ENCODE results near the gene MMP24OS.
A peak's percentile ranks its signal among the peaks of the same experiment; 100 is the strongest.

MMP24OS gene

DNA sequence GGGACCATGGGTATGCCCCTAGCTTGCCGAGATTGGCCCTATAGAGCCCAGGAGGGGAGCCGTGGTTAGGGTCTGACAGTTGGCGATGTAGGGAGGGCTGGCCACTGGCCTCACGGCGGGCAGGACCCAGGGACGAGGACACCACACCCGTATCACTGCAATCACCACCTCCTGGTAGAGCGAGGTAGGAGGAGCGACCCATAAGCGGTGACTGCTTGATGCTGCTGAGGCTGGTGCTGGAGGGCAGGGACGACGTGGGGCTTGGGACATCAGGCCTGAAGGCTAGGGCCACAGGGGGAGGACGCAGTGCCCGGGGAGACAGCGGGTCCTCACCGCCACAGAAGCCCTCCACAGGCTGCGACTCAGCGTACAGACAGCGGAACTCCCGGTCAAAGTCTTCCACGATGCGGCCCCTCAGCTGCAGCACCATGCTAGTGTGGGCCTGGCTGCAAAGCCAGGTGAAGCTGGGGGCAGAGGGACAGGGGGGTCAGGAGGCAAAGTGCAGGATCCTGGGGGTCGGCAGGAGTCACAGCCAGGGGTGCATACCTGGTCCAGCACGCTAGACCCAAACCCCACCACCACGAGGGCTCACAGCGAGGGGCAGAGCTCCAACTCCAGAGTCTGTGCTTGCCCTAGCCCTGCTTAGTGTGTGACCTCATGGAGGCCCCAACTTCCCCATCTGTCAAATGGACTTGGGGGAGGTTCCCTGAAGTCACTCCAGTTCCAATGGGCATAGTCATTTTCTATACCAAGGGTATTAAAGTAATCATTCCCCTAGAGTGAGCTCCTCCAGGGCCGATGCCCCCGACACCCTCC lies 9.8 kb upstream of the MMP24OS start:
- no peak overlapping the region for H3K9ac ChIP-seq (ENCODE audit: low read length)
- peaks cover 15% of the 10 kb centered on the region for H3K4me1 ChIP-seq (ENCODE audit: control insufficient read depth, insufficient read depth, low read length)
- H3K27me3 ChIP-seq (replicated peaks; ENCODE audit: control insufficient read depth, insufficient read depth, low read length), result peaks cover 13% of the 10 kb centered on the region
- no peak for DNase-seq (ENCODE audit: low read depth)
- no peak overlapping the region for H3K4me3 ChIP-seq (ENCODE audit: low read length)
- no peaks in the 10 kb centered on the region for H3K36me3 ChIP-seq (ENCODE audit: control insufficient read depth, insufficient read depth, low read length, severe bottlenecking)
- H3K9me3 ChIP-seq (ENCODE audit: control insufficient read depth, low read length), result no peaks in the 10 kb centered on the region

DNA sequence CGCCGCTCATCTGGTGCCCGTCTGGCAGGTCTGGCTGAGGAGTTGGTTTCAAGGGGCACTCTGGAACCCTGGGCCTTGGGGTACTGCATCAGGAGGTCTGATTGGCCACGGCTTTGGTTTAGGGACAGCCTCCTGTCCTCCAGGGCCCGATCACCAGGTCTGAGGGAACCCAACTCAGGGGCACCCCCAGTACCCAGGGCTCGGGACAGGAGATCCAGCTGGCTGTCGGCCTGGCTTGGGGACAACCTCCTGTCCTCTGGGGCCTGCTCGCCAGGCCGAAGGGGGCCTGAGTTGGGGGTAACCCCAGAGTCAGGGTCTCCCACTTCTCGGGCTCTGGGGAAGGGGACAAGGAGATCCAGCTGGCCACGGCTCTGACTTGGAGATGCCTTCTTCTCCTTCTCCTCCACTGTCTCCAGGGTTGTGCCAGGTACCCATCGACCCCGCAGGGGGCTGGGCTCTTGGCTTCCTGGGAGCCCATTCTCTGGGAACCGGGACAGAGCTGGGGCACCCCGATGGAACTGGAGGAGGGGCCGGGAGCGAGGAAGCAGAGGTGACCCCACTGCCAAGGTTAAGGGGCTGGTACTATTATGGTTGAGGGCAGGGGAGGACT lies 9.1 kb upstream of the MMP24OS start:
- Histone ChIP-seq H3K36me3 (ENCODE audit: control insufficient read depth, insufficient read depth, low read length, severe bottlenecking) (no peaks in the 10 kb centered on the region), H3K9ac (ENCODE audit: low read length) (no peak overlapping the region), H3K9me3 (ENCODE audit: control insufficient read depth, low read length) (no peaks in the 10 kb centered on the region), H3K27me3 (replicated peaks; ENCODE audit: control insufficient read depth, insufficient read depth, low read length) (peaks cover 10% of the 10 kb centered on the region), H3K4me1 (ENCODE audit: control insufficient read depth, insufficient read depth, low read length) (peaks cover 15% of the 10 kb centered on the region), H3K4me3 (ENCODE audit: low read length) (no peak overlapping the region)
- no peak for DNase-seq (ENCODE audit: low read depth)

DNA sequence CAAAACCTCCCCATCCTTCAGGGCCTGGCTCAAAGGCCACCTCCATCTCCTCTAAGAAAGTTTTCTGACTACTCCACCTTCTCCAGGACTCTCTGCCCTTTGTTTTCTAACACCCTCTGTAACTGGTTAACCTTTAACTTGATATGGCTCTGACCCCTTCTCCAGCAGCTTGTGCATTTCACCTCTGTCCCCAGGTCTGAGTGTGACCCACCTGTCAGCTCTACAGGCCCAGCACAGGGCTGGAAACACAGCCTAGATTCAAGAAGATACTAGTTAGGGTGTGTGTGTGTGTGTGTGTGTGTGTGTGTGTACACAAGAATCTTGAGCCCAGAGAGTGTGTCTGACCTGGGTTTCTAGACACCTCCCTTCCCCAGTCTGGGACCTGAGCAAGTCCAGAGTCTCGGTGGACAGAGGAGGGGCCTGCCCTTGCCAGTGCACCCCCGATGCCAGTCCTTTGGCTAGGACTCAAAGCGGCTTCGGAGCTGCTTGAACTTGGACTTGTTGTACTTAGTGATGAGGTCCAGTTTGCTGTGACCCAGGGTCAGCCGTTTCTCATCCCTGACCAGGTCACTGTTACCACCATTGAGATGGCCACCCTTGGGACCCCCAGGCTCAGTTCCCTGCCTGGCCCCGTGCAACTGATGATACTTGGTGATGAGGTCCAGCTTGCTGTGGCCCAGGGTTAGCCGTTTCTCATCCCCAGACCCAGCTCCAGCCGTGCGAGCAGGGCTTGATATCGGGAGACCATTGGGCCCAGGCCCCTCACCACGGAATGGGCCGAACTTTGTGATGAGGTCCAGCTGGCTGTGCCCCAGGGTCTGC lies 8.4 kb upstream of the MMP24OS start:
- no peak overlapping the region for H3K4me3 ChIP-seq (ENCODE audit: low read length)

DNA sequence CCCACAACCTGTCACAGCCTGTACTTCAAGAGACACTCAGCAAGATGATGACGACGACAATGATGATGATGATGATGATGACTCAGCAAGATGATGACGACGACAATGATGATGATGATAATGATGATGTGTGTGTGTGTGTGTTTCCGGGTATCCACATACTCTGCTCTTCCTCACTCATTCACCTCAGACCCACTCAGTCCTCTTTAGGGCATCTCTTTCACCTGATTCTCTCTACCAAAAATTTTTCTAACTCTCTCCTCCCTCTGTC lies 7.8 kb upstream of the MMP24OS start:
- Histone ChIP-seq H3K27me3 (replicated peaks; ENCODE audit: control insufficient read depth, insufficient read depth, low read length) (peaks cover 8% of the 10 kb centered on the region), H3K4me3 (ENCODE audit: low read length) (no peak overlapping the region), H3K9ac (ENCODE audit: low read length) (no peak overlapping the region), H3K4me1 (ENCODE audit: control insufficient read depth, insufficient read depth, low read length) (peaks cover 15% of the 10 kb centered on the region), H3K9me3 (ENCODE audit: control insufficient read depth, low read length) (no peaks in the 10 kb centered on the region), H3K36me3 (ENCODE audit: control insufficient read depth, insufficient read depth, low read length, severe bottlenecking) (peaks cover 1% of the 10 kb centered on the region)
- DNase-seq (ENCODE audit: low read depth), result no peak

More for the DNA sequence above, 8.4 kb upstream of the MMP24OS start:
- peaks cover 15% of the 10 kb centered on the region for H3K4me1 ChIP-seq (ENCODE audit: control insufficient read depth, insufficient read depth, low read length)
- H3K27me3 ChIP-seq (replicated peaks; ENCODE audit: control insufficient read depth, insufficient read depth, low read length), result peaks cover 10% of the 10 kb centered on the region
- no peak overlapping the region for H3K9ac ChIP-seq (ENCODE audit: low read length)
- no peaks in the 10 kb centered on the region for H3K9me3 ChIP-seq (ENCODE audit: control insufficient read depth, low read length)
- no peaks in the 10 kb centered on the region for H3K36me3 ChIP-seq (ENCODE audit: control insufficient read depth, insufficient read depth, low read length, severe bottlenecking)
- DNase-seq (ENCODE audit: low read depth), result no peak

DNA sequence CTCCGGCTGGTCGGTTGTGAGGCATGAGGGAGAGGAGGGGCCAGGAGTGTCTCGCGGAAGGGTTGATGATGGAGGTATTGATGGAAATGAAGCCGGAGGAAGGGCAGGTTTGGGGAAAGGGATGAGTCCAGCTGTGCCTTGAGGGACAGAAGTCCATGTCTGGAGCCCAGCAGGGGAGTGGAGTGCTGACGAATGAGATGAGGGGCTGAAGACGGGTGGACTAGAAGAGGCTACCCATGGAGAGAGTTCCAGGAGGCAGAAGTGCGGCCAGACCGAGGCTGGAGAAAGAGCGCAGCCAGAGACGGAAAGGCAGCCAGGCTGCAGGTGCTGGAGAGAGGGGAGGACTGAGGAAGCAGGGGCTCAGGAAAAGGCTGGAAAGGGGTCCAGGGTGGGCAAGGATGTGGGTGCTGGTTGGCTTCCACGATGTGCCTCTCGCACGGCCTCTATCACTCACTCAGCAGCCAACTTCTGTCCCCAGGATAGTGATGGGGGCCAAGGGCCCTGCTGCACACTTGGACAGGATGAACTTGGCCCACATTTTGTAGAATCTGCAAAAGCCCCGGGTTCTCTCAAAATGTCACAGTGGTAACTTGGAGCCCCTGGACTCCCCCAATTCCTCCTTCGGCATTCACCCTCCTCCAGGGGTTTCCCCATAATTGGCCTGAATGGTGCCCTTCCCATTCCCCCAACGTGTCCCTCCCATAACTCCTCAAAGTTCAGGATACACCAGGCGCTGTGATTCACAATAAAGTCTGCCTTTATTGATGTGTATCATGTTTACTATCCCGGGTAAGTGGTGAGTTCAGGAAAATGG lies 7.3 kb upstream of the MMP24OS start:
- Histone ChIP-seq H3K4me3 (ENCODE audit: low read length) (peak overlapping the region; percentile 96), H3K4me1 (ENCODE audit: control insufficient read depth, insufficient read depth, low read length) (peaks cover 15% of the 10 kb centered on the region), H3K27me3 (replicated peaks; ENCODE audit: control insufficient read depth, insufficient read depth, low read length) (peaks cover 6% of the 10 kb centered on the region), H3K9me3 (ENCODE audit: control insufficient read depth, low read length) (no peaks in the 10 kb centered on the region), H3K9ac (ENCODE audit: low read length) (peak overlapping the region; percentile 97), H3K36me3 (ENCODE audit: control insufficient read depth, insufficient read depth, low read length, severe bottlenecking) (peaks cover 7% of the 10 kb centered on the region)
- DNase-seq (ENCODE audit: low read depth), result no peak

DNA sequence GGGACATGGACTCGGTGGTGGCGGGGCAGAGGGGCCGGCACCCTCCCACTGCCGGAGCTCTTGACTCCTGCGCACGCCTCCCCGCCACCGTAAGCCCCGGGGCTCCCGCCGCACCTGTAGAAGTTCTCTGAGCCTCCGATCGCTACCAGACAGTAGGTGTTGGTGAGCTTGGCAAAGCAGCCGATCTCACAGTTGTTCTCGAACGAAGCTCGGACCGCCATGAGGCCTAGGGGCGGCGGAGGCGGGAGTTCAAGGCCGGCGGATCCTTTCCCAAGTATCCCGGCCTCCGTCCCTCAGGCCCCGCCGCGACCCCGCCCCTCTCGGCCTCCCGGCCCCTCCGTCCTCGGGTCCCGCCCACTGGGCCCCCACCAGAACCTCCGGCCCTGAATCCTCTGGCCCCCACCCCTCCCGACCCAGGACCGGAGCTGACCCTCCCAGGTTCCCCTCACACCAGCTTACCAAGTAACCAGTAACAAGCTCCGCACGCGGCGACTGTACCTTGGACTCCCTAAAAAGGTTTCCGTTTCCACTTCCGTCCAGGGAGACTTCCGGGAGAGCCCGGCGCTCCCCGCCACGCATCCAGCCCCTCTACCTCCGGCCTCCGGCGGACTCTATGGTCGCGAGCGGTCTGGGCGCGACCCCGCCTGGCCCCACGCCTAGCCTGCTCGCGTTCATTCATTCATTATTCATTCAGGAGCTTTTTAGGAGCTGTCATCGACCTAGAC lies 6.5 kb upstream of the MMP24OS start, which contains the start of gene EIF6:
TSS of gene EIF6 (minus strand) at position 506 of the 725 bp plus-strand sequence. CDS start at position 221, 285 bp downstream.
- Histone ChIP-seq H3K4me3 (ENCODE audit: low read length) (peak within 1 kb of the TSS; percentile 96), H3K27me3 (replicated peaks; ENCODE audit: control insufficient read depth, insufficient read depth, low read length) (peaks cover 5% of the 10 kb centered on the region), H3K9ac (ENCODE audit: low read length) (peak within 1 kb of the TSS; percentile 97), H3K36me3 (ENCODE audit: control insufficient read depth, insufficient read depth, low read length, severe bottlenecking) (peaks cover 14% of the 10 kb centered on the region), H3K4me1 (ENCODE audit: control insufficient read depth, insufficient read depth, low read length) (peaks cover 15% of the 10 kb centered on the region), H3K9me3 (ENCODE audit: control insufficient read depth, low read length) (no peaks in the 10 kb centered on the region)
- peak; percentile 92 for DNase-seq (ENCODE audit: low read depth)

DNA sequence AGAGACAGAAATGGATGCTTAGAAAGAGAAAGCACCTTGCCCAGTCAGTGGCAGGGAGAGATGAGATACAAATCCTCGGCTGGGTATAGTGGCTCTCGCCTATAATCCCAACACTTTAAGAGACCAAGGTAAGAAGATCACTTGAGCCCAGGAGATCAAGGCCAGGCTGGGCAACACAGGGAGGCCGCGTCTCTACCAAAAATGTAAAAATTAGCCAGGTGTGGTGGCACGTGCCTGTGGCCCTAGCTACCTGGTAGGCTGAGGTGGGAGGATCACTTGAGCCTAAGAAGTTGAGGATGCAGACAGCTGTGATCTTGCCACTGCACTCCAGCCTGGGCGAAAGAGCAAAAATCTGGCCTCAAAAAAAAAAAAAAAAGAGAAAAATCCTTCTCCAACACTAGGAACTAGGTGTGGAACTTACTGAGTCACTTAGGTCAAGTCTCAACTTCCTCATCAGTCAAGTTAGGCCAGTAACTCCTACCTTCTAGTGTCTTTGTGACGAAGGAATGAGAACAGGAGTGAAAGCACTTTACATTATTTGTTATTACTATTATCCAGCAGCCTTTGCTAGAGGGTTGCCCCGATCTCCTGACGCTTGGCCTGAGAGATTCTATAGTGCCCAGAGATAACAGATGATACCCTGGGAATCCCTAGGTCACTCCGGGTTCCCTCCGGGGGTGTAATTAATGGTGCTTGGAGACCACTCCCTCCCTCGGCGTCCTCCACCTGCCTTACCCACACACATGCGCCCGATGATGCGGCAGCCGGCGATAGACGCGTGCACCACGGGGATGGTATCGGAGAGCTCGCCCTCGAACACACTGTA lies 5.7 kb upstream of the MMP24OS start:
- no peaks in the 10 kb centered on the region for H3K9me3 ChIP-seq (ENCODE audit: control insufficient read depth, low read length)
- H3K27me3 ChIP-seq (replicated peaks; ENCODE audit: control insufficient read depth, insufficient read depth, low read length), result peaks cover 5% of the 10 kb centered on the region
- H3K9ac ChIP-seq (ENCODE audit: low read length), result peak overlapping the region; percentile 97
- peaks cover 22% of the 10 kb centered on the region for H3K36me3 ChIP-seq (ENCODE audit: control insufficient read depth, insufficient read depth, low read length, severe bottlenecking)
- DNase-seq (ENCODE audit: low read depth), result peak; percentile 32
- H3K4me3 ChIP-seq (ENCODE audit: low read length), result peak overlapping the region; percentile 96
- H3K4me1 ChIP-seq (ENCODE audit: control insufficient read depth, insufficient read depth, low read length), result peaks cover 15% of the 10 kb centered on the region

DNA sequence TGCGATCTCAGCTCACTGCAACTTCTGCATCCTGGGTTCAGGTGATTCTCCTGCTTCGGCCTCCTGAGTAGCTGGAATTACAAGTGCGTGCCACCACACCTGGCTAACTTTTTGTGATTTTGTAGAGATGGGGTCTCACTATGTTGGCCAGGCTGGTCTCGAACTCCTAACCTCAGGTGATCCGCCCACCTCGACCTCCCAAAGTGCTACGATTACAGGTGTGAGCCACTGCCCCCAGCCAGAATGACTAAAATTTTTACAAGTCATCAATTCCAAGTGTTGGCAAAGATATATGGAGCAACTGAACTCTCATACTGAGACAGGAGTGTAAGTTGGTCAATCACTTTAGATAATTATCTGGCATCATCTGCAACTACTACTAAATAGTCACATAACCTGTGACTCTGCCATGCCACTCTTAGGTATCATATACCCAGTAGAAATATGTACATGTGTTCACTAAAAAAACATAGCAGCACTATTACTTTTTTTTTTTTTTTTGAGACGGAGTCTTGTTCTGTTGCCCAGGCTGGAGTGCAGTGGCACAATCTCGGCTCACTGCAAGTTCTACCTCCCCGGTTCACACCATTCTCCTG lies 3.7 kb upstream of the MMP24OS start:
- no peaks in the 10 kb centered on the region for H3K9me3 ChIP-seq (ENCODE audit: control insufficient read depth, low read length)
- H3K4me3 ChIP-seq (ENCODE audit: low read length), result no peak overlapping the region
- H3K27me3 ChIP-seq (replicated peaks; ENCODE audit: control insufficient read depth, insufficient read depth, low read length), result no peaks in the 10 kb centered on the region
- no peak for DNase-seq (ENCODE audit: low read depth)
- H3K4me1 ChIP-seq (ENCODE audit: control insufficient read depth, insufficient read depth, low read length), result peaks cover 23% of the 10 kb centered on the region
- peaks cover 27% of the 10 kb centered on the region for H3K36me3 ChIP-seq (ENCODE audit: control insufficient read depth, insufficient read depth, low read length, severe bottlenecking)
- H3K9ac ChIP-seq (ENCODE audit: low read length), result no peak overlapping the region

DNA sequence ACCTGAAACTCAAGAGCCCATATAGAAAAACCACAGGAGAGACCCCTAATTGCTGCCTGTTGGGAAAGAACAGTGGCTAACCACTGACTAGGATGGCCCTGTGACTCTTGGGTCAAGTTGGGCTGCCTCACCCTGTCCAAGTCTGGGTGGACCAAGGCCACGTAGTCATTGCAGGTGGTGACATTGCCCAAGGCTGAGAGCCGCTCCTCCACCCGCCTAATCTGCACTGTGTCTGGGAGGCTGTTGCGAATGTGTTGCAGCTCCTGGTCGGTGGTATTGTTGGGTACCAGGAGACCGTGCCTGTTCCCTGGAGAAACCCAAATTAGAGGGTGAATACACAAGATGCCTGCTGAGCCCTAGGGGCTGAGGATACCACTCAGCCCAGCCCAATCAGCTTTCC lies 2.6 kb upstream of the MMP24OS start:
- Histone ChIP-seq H3K36me3 (ENCODE audit: control insufficient read depth, insufficient read depth, low read length, severe bottlenecking) (peaks cover 35% of the 10 kb centered on the region), H3K27me3 (replicated peaks; ENCODE audit: control insufficient read depth, insufficient read depth, low read length) (no peaks in the 10 kb centered on the region), H3K9me3 (ENCODE audit: control insufficient read depth, low read length) (no peaks in the 10 kb centered on the region), H3K9ac (ENCODE audit: low read length) (no peak overlapping the region), H3K4me1 (ENCODE audit: control insufficient read depth, insufficient read depth, low read length) (peaks cover 33% of the 10 kb centered on the region), H3K4me3 (ENCODE audit: low read length) (no peak overlapping the region)
- no peak for DNase-seq (ENCODE audit: low read depth)
